WTC11 (cell line): ENCODE measurements around the gene LPP. TPM values are rescaled to one million over a fixed set of nuclear protein-coding genes. Genes with fewer than 3 reads are reported as not detected.

Experiments used
- ATAC-seq: fragments of 200-7000 bp; cut with Tn5 transposase; 2 replicates; pipeline ENCODE4 v1.10.0; 2021; ENCODE audit warnings: mild to moderate bottlenecking, moderate library complexity
- CTCF ChIA-PET: fragments of 300-600 bp; sonication (Branson Sonifier 250); formaldehyde crosslinking; loops from one replicate; lab custom pipeline; 2021; ENCODE audit warnings: antibody characterized with exemption; lab: Charles Lee
- POLR2A ChIA-PET: fragments of 350-600 bp; sonication (Branson Sonifier 250); formaldehyde crosslinking; loops from one replicate; lab custom pipeline; 2021; ENCODE audit warnings: antibody characterized with exemption; lab: Charles Lee
- DNase-seq: peaks from one replicate; pipeline ENCODE4 v3.0.0; 2021; ENCODE audit warnings: low spot score
- H3K27ac Mint-ChIP-seq: 2 replicates; pipeline ENCODE4 v1.8.0; 2021; ENCODE audit warnings: mixed read lengths
- H3K27me3 Mint-ChIP-seq: 2 replicates; pipeline ENCODE4 v1.8.0; 2021; ENCODE audit warnings: low read depth, mild to moderate bottlenecking, moderate library complexity, mixed read lengths
- H3K36me3 Mint-ChIP-seq: 2 replicates; pipeline ENCODE4 v1.8.0; 2021; ENCODE audit warnings: mixed read lengths
- H3K4me1 Mint-ChIP-seq: 2 replicates; pipeline ENCODE4 v1.8.0; 2022; ENCODE audit warnings: mixed read lengths
- H3K4me3 Mint-ChIP-seq: 2 replicates; pipeline ENCODE4 v1.8.0; 2021; ENCODE audit warnings: mild to moderate bottlenecking, moderate library complexity, mixed read lengths
- H3K9me3 Mint-ChIP-seq: 2 replicates; pipeline ENCODE4 v1.8.0; 2021; ENCODE audit warnings: mixed read lengths
- ATF1 ChIP-seq: sonication (generic); formaldehyde crosslinking; IDR thresholded peaks from 2 replicates; pipeline ENCODE4 v1.8.1; 2023; ENCODE audit warnings: mild to moderate bottlenecking, moderate library complexity, missing genetic modification reagents
- ATF2 ChIP-seq: sonication (generic); formaldehyde crosslinking; IDR thresholded peaks from 2 replicates; pipeline ENCODE4 v1.8.1; 2022; ENCODE audit warnings: low read depth, missing genetic modification reagents, borderline replicate concordance
- CREM ChIP-seq: sonication (generic); formaldehyde crosslinking; IDR thresholded peaks from 2 replicates; pipeline ENCODE4 v1.8.1; 2022; ENCODE audit warnings: mild to moderate bottlenecking, missing genetic modification reagents, moderate library complexity
- ETV6 ChIP-seq: sonication (generic); formaldehyde crosslinking; IDR thresholded peaks from 2 replicates; pipeline ENCODE4 v1.8.1; 2022; ENCODE audit warnings: mild to moderate bottlenecking, missing genetic modification reagents
- FOXJ3 ChIP-seq: sonication (generic); formaldehyde crosslinking; IDR thresholded peaks from 2 replicates; pipeline ENCODE4 v1.9.0; 2021; ENCODE audit warnings: missing genetic modification reagents, mild to moderate bottlenecking, borderline replicate concordance
- IRF2 ChIP-seq: sonication (generic); formaldehyde crosslinking; IDR thresholded peaks from 2 replicates; pipeline ENCODE4 v1.8.0; 2022; ENCODE audit warnings: low read depth, missing genetic modification reagents, borderline replicate concordance
- KAT7 ChIP-seq: sonication (generic); formaldehyde crosslinking; IDR thresholded peaks from 2 replicates; pipeline ENCODE4 v1.8.1; 2023; ENCODE audit warnings: missing genetic modification reagents, mild to moderate bottlenecking, borderline replicate concordance
- MYBL2 ChIP-seq: sonication (generic); formaldehyde crosslinking; IDR thresholded peaks from 2 replicates; pipeline ENCODE4 v1.8.1; 2023; ENCODE audit warnings: mild to moderate bottlenecking, moderate library complexity, missing genetic modification reagents
- NR1H2 ChIP-seq: sonication (generic); formaldehyde crosslinking; IDR thresholded peaks from 2 replicates; pipeline ENCODE4 v1.9.0; 2021; ENCODE audit warnings: mild to moderate bottlenecking, moderate library complexity, missing genetic modification reagents
- TEAD4 ChIP-seq: sonication (generic); formaldehyde crosslinking; IDR thresholded peaks from 2 replicates; pipeline ENCODE4 v1.8.0; 2022; ENCODE audit warnings: mild to moderate bottlenecking, missing genetic modification reagents
- ZNF138 ChIP-seq: sonication (generic); formaldehyde crosslinking; conservative IDR thresholded peaks from 2 replicates; pipeline ENCODE4 v1.8.1; 2022; ENCODE audit warnings: mild to moderate bottlenecking, moderate library complexity, missing genetic modification reagents
- ZNF396 ChIP-seq: fragments of 250-450 bp; sonication (Bioruptor Pico); IDR thresholded peaks from 2 replicates; pipeline ENCODE4 v1.8.0; 2021; ENCODE audit warnings: mild to moderate bottlenecking, moderate library complexity, borderline replicate concordance
- ZNF532 ChIP-seq: fragments of 250-450 bp; sonication (Bioruptor Pico); IDR thresholded peaks from 2 replicates; pipeline ENCODE4 v1.9.0; 2021; ENCODE audit warnings: mild to moderate bottlenecking, borderline replicate concordance
- total RNA-seq: library from RNA; stranded (reverse); gene quantifications from 3 replicates; pipeline ENCODE4 v1.2.3, GENCODE V29; 2021
- TF ChIP-seq, protein P1 (sequence below): sonication (generic); formaldehyde crosslinking; IDR thresholded peaks from 2 replicates; pipeline ENCODE4 v1.8.1; 2023; ENCODE audit warnings: mild to moderate bottlenecking, missing genetic modification reagents, moderate library complexity
- TF ChIP-seq, protein P2 (sequence below): fragments of 250-450 bp; sonication (Bioruptor Pico); IDR thresholded peaks from 2 replicates; pipeline ENCODE4 v1.9.0; 2021; ENCODE audit warnings: mild to moderate bottlenecking

LPP gene
- total RNA-seq, 1 experiment from 2014 or later, result 49.6 TPM

DNA sequence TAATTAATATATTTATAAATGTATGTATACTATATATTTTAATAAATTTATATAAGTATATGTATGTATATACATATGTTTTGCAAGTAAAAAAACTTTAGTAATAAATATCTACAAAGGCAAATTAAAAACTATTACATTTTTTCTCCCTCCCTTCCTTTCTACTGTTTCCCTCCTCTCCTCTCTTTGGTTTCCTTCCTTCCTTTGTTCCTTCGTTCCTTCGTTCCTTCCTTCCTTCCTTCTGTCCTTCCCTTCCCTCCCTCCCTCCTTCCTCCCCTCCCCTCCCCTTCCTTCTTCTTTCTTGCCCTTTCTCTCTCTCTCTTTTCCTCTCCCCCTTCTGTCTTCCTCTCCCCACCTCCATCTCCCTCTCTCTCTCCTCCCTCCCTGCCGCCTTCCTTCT, 423.6 kb downstream of the LPP start:
- no peak overlapping the region for H3K4me3 Mint-ChIP-seq
- no peaks in the 10 kb centered on the region for H3K27me3 Mint-ChIP-seq
- POLR2A ChIA-PET, result no interaction called here
- H3K36me3 Mint-ChIP-seq, result no peaks in the 10 kb centered on the region
- no peak overlapping the region for H3K27ac Mint-ChIP-seq
- H3K9me3 Mint-ChIP-seq, result no peaks in the 10 kb centered on the region
- H3K4me1 Mint-ChIP-seq, result peaks cover 7% of the 10 kb centered on the region; the same call in 1 of the 2 replicates
- no peak for ATAC-seq
- no peak for DNase-seq
- CTCF ChIA-PET, result no interaction called here
- TF ChIP-seq NR1H2 (CRISPR knock-in tag) (no peak), ATF1 (CRISPR knock-in tag) (no peak), ATF2 (CRISPR knock-in tag) (no peak), ZNF532 (CRISPR knock-in tag) (no peak), ZNF396 (CRISPR knock-in tag) (no peak)
- TF ChIP-seq, protein P1, sequence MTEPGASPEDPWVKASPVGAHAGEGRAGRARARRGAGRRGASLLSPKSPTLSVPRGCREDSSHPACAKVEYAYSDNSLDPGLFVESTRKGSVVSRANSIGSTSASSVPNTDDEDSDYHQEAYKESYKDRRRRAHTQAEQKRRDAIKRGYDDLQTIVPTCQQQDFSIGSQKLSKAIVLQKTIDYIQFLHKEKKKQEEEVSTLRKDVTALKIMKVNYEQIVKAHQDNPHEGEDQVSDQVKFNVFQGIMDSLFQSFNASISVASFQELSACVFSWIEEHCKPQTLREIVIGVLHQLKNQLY (CRISPR knock-in tag), result no peak
- TF ChIP-seq, protein P2, sequence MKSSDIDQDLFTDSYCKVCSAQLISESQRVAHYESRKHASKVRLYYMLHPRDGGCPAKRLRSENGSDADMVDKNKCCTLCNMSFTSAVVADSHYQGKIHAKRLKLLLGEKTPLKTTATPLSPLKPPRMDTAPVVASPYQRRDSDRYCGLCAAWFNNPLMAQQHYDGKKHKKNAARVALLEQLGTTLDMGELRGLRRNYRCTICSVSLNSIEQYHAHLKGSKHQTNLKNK (CRISPR knock-in tag), result no peak

- TF ChIP-seq ATF1 (CRISPR knock-in tag) (no peak), CREM (CRISPR knock-in tag) (no peak), KAT7 (no peak), FOXJ3 (CRISPR knock-in tag) (no peak), TEAD4 (no peak), MYBL2 (CRISPR knock-in tag) (no peak), ETV6 (CRISPR knock-in tag) (no peak), IRF2 (CRISPR knock-in tag) (no peak), ZNF138 (no peak)
- TF ChIP-seq, protein P1 (CRISPR knock-in tag), result no peak
- CTCF ChIA-PET, result no interaction called here
- Mint-ChIP-seq H3K27me3 (no peaks in the 10 kb centered on the region), H3K36me3 (no peaks in the 10 kb centered on the region), H3K4me3 (no peak overlapping the region), H3K27ac (no peak overlapping the region), H3K4me1 (peaks cover 3% of the 10 kb centered on the region; the same call in 1 of the 2 replicates), H3K9me3 (no peaks in the 10 kb centered on the region)
- DNase-seq (no peak), ATAC-seq (no peak)
- POLR2A ChIA-PET, result no interaction called here
Measured at GRCh38 chr3:188578576-188579363, 424.8 kb downstream of the LPP start.
